BLaER1 treated with 17β-estradiol and CSF1 and Interleukin-3, amounts not matched to agents 10 nM and 100 nM (cell line): ENCODE measurements around the gene RPF1.

ENCODE experiments used
- H3K27ac ChIP-seq, 11 experiments: shearing (Covaris generic); formaldehyde crosslinking; 2 replicates each; pipeline ENCODE4 v1.8.1; 2022
- H3K27me3 ChIP-seq, 11 experiments: shearing (Covaris generic); formaldehyde crosslinking; 2 replicates each; pipeline ENCODE4 v1.8.1; 2022
- H3K36me3 ChIP-seq, 11 experiments: shearing (Covaris generic); formaldehyde crosslinking; 2 replicates each; pipeline ENCODE4 v1.8.1; 2022
- H3K4me1 ChIP-seq, 10 experiments: shearing (Covaris generic); formaldehyde crosslinking; 2 replicates each; pipeline ENCODE4 v1.8.1; 2022
- H3K4me2 ChIP-seq, 11 experiments: shearing (Covaris generic); formaldehyde crosslinking; 2 replicates each; pipeline ENCODE4 v1.8.1; 2022
- H3K4me3 ChIP-seq, 10 experiments: shearing (Covaris generic); formaldehyde crosslinking; 2 replicates each; pipeline ENCODE4 v1.8.1; 2022
- H3K9ac ChIP-seq, 11 experiments: shearing (Covaris generic); formaldehyde crosslinking; 2 replicates each; pipeline ENCODE4 v1.8.1; 2022
- H3K9me3 ChIP-seq, 11 experiments: shearing (Covaris generic); formaldehyde crosslinking; replicated peaks in 1 of 11; 2 replicates each; pipeline ENCODE4 v1.8.1; 2022
- H4K20me1 ChIP-seq, 11 experiments: shearing (Covaris generic); formaldehyde crosslinking; 2 replicates each; pipeline ENCODE4 v1.8.1; 2022
- Cebpa-rat ChIP-seq, 11 experiments: shearing (Covaris generic); IDR thresholded peaks; 2 replicates each; pipeline ENCODE4 v1.8.1; 2022

The RPF1 gene

GRCh38 chr1:84480650-84481049 lies 1.6 kb downstream of the RPF1 start:
- no peak for TF ChIP-seq Cebpa-rat (IDR thresholded peaks at IDR 0.05)
- peaks cover 12 to 27% (median 19%) of the 10 kb centered on the region in 10 experiments for H3K4me1 ChIP-seq
- no peak overlapping the region; a peak in 1 of 22 replicates for H3K27ac ChIP-seq
- peaks cover 38 to 51% (median 47%) of the 10 kb centered on the region in 11 experiments for H3K36me3 ChIP-seq
- H3K4me3 ChIP-seq, result peak overlapping the region; percentile 72 to 89 (median 78)
- H3K9me3 ChIP-seq, result peaks cover 14 to 28% (median 22%) of the 10 kb centered on the region in 11 experiments
- peak overlapping the region in 9 of 11 experiments; percentile 77 to 92 (median 87); a peak in 17 of 22 replicates for H3K9ac ChIP-seq
- peak overlapping the region; percentile 86 to 97 (median 91) for H3K4me2 ChIP-seq
- H4K20me1 ChIP-seq, result peaks cover 0 to 60% (median 28%) of the 10 kb centered on the region in 11 experiments; a peak in 13 of 22 replicates
- H3K27me3 ChIP-seq, result peaks cover 0 to 5% (median 0%) of the 10 kb centered on the region in 11 experiments; a peak in 3 of 22 replicates

GRCh38 chr1:84481317-84481716 lies 2.3 kb downstream of the RPF1 start:
- Histone ChIP-seq H3K4me2 (peak overlapping the region; percentile 54 to 97 (median 91)), H3K27ac (no peak overlapping the region), H3K27me3 (peaks cover 0 to 5% (median 0%) of the 10 kb centered on the region in 11 experiments; a peak in 3 of 22 replicates), H4K20me1 (peaks cover 0 to 66% (median 28%) of the 10 kb centered on the region in 11 experiments; a peak in 13 of 22 replicates), H3K36me3 (peaks cover 44 to 57% (median 53%) of the 10 kb centered on the region in 11 experiments), H3K4me1 (peaks cover 12 to 27% (median 19%) of the 10 kb centered on the region in 10 experiments), H3K9me3 (peaks cover 18 to 34% (median 26%) of the 10 kb centered on the region in 11 experiments), H3K4me3 (peak overlapping the region in 6 of 10 experiments; percentile 5 to 82 (median 73); a peak in 4 of 20 replicates), H3K9ac (peak overlapping the region in 1 of 11 experiments; percentile 88; a peak in 2 of 22 replicates)
- no peak for TF ChIP-seq Cebpa-rat (IDR thresholded peaks at IDR 0.05)

GRCh38 chr1:84488107-84488506 lies 9.0 kb downstream of the RPF1 start:
- peaks cover 71 to 100% (median 82%) of the 10 kb centered on the region in 11 experiments for H3K36me3 ChIP-seq
- no peak overlapping the region for H3K9ac ChIP-seq
- H3K4me3 ChIP-seq, result no peak overlapping the region
- peaks cover 0 to 43% (median 0%) of the 10 kb centered on the region in 10 experiments; a peak in 6 of 20 replicates for H3K4me1 ChIP-seq
- peaks cover 0 to 21% (median 10%) of the 10 kb centered on the region in 11 experiments; a peak in 12 of 22 replicates for H3K9me3 ChIP-seq
- no peak for TF ChIP-seq Cebpa-rat (IDR thresholded peaks at IDR 0.05)
- H3K27me3 ChIP-seq, result no peaks in the 10 kb centered on the region
- H3K27ac ChIP-seq, result no peak overlapping the region
- peaks cover 0 to 72% (median 23%) of the 10 kb centered on the region in 11 experiments; a peak in 14 of 22 replicates for H4K20me1 ChIP-seq
- peak overlapping the region in 3 of 11 experiments; percentile 11 to 25 (median 24); a peak in 1 of 22 replicates for H3K4me2 ChIP-seq

DNA sequence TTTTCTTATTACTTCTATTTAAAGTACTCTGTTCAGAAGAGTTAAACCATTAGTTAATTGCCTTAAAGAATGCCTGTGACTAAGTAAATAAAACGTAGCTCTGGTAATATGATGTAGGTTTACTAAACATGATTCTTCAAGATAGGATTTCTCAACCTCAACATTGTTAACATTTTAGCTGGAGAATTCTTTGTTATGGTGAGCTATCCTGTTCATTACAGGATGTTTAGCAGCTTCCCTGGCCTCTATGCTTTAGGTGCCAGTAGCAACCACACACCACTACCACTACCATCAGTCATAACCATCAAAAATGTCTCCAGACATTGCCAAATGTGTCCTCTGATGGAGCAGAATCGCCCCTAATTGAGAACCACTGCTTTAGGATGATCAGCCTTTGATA lies 10.7 kb downstream of the RPF1 start:
- peaks cover 0 to 15% (median 9%) of the 10 kb centered on the region in 11 experiments; a peak in 12 of 22 replicates for H3K9me3 ChIP-seq
- no peak overlapping the region for H3K4me3 ChIP-seq
- TF ChIP-seq Cebpa-rat (IDR thresholded peaks at IDR 0.05), result no peak
- H3K27me3 ChIP-seq, result no peaks in the 10 kb centered on the region
- H3K36me3 ChIP-seq, result peaks cover 71 to 100% (median 82%) of the 10 kb centered on the region in 11 experiments
- H3K27ac ChIP-seq, result no peak overlapping the region
- H3K4me1 ChIP-seq, result peaks cover 0 to 43% (median 0%) of the 10 kb centered on the region in 10 experiments; a peak in 6 of 20 replicates
- H4K20me1 ChIP-seq, result peaks cover 0 to 72% (median 25%) of the 10 kb centered on the region in 11 experiments; a peak in 15 of 22 replicates
- no peak overlapping the region for H3K4me2 ChIP-seq
- H3K9ac ChIP-seq, result no peak overlapping the region

- Histone ChIP-seq H3K9me3 (no peaks in the 10 kb centered on the region), H4K20me1 (peaks cover 4 to 65% (median 25%) of the 10 kb centered on the region in 11 experiments; a peak in 15 of 22 replicates), H3K9ac (no peak overlapping the region), H3K4me3 (no peak overlapping the region), H3K27me3 (no peaks in the 10 kb centered on the region), H3K27ac (no peak overlapping the region), H3K36me3 (peaks cover 80 to 100% (median 88%) of the 10 kb centered on the region in 11 experiments), H3K4me1 (peaks cover under 1 to 33% (median 6%) of the 10 kb centered on the region in 10 experiments; a peak in 13 of 20 replicates), H3K4me2 (no peak overlapping the region)
- TF ChIP-seq Cebpa-rat (IDR thresholded peaks at IDR 0.05), result no peak
Measured at GRCh38 chr1:84492726-84493125, 13.7 kb downstream of the RPF1 start.

DNA sequence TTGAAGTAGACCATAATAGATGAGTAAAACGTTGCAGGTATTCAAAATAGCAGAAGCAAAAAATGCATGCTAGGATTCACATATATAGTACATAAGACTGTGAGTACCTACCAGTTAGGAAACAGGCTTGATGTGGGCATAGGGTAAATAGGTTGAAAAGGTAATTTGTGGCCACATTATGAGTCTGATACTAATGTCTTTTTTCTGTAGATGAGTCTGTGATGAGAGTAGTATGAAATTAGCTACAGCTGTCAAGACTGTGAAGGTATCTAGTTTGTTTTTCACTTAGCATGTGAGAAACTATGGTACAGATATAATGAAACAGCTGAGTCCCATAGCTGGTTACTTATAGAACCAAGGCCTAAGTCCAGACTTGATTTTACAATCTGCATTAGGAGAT lies 14.7 kb downstream of the RPF1 start:
- H3K36me3 ChIP-seq, result peaks cover 90 to 100% (median 95%) of the 10 kb centered on the region in 11 experiments
- H3K4me2 ChIP-seq, result no peak overlapping the region
- no peak overlapping the region for H3K27ac ChIP-seq
- no peak for TF ChIP-seq Cebpa-rat (IDR thresholded peaks at IDR 0.05)
- H3K9me3 ChIP-seq, result no peaks in the 10 kb centered on the region
- H4K20me1 ChIP-seq, result peaks cover 7 to 65% (median 29%) of the 10 kb centered on the region in 11 experiments; a peak in 16 of 22 replicates
- no peaks in the 10 kb centered on the region for H3K27me3 ChIP-seq
- peaks cover 5 to 33% (median 13%) of the 10 kb centered on the region in 10 experiments; a peak in 17 of 20 replicates for H3K4me1 ChIP-seq
- no peak overlapping the region for H3K9ac ChIP-seq
- H3K4me3 ChIP-seq, result no peak overlapping the region

- TF ChIP-seq Cebpa-rat (IDR thresholded peaks at IDR 0.05), result no peak
- H4K20me1 ChIP-seq, result peaks cover 29 to 79% (median 52%) of the 10 kb centered on the region in 11 experiments; a peak in 21 of 22 replicates
- no peaks in the 10 kb centered on the region for H3K27me3 ChIP-seq
- peaks cover 10 to 35% (median 14%) of the 10 kb centered on the region in 10 experiments; a peak in 18 of 20 replicates for H3K4me1 ChIP-seq
- H3K4me2 ChIP-seq, result no peak overlapping the region
- H3K9ac ChIP-seq, result no peak overlapping the region
- no peak overlapping the region for H3K27ac ChIP-seq
- peaks cover 91 to 100% (median 98%) of the 10 kb centered on the region in 11 experiments for H3K36me3 ChIP-seq
- H3K4me3 ChIP-seq, result no peak overlapping the region
- H3K9me3 ChIP-seq, result no peaks in the 10 kb centered on the region
Measured at GRCh38 chr1:84496498-84496897, 17.4 kb downstream of the RPF1 start.

GRCh38 chr1:84497631-84498275 lies 18.7 kb downstream of the RPF1 start:
- Histone ChIP-seq H3K36me3 (peaks cover 82 to 100% (median 96%) of the 10 kb centered on the region in 11 experiments), H3K27me3 (no peaks in the 10 kb centered on the region), H4K20me1 (peaks cover 37 to 90% (median 64%) of the 10 kb centered on the region in 11 experiments)

DNA sequence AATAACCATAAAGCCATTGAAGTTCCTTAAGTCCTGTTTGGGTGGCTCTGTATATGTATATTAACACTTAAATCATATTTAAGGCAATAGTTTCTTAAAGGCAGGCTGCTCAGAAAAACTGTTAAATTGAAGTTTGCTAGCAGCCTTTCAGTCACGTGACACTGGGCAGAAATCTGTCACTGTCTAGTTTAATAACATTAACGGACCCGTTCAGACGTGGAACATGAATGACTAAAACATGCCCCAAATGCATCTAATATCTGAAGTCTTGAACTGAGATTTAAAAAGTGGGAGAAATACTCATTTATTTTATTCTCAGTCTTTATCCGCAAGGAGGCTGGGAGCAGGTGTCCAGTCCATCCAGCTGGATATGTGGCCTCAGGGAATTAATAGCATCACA lies 23.9 kb downstream of the RPF1 start:
- no peak for TF ChIP-seq Cebpa-rat (IDR thresholded peaks at IDR 0.05)
- Histone ChIP-seq H3K27ac (no peak overlapping the region), H3K4me2 (peak overlapping the region; percentile 80 to 94 (median 90); a peak in 18 of 22 replicates), H3K9me3 (no peaks in the 10 kb centered on the region), H3K36me3 (peaks cover 33 to 62% (median 53%) of the 10 kb centered on the region in 11 experiments), H3K27me3 (no peaks in the 10 kb centered on the region), H4K20me1 (peaks cover 59 to 77% (median 70%) of the 10 kb centered on the region in 11 experiments), H3K9ac (peak overlapping the region in 3 of 11 experiments; percentile 30 to 98 (median 97); a peak in 4 of 22 replicates), H3K4me1 (peaks cover 32 to 61% (median 43%) of the 10 kb centered on the region in 10 experiments), H3K4me3 (0 out of 20 replicates have a peak overlapping the region, but pooled peaks of 1 of the 10 experiments have one; percentile 90)

More at GRCh38 chr1:84497631-84498275, 18.7 kb downstream of the RPF1 start:
- no peaks in the 10 kb centered on the region for H3K9me3 ChIP-seq
- H3K9ac ChIP-seq, result no peak overlapping the region
- H3K4me3 ChIP-seq, result no peak overlapping the region
- no peak for TF ChIP-seq Cebpa-rat (IDR thresholded peaks at IDR 0.05)
- H3K4me1 ChIP-seq, result peaks cover 12 to 41% (median 22%) of the 10 kb centered on the region in 10 experiments; a peak in 18 of 20 replicates
- H3K27ac ChIP-seq, result no peak overlapping the region
- peak overlapping the region in 6 of 11 experiments; percentile 7 to 41 (median 28); a peak in 8 of 22 replicates for H3K4me2 ChIP-seq
